ENCODE data around the gene ATRN.
"Not testable (repeated sequence)": the region's sequence is repeated elsewhere in the genome, so short reads cannot be mapped to it uniquely, and the experiment has no call there.

The ATRN gene

GRCh38 chr20:3471397-3472021 lies 691 bp downstream of the ATRN start:
- DNase-seq, result no peak

GRCh38 chr20:3472105-3472504 lies 1.3 kb downstream of the ATRN start:
- no peak for DNase-seq

GRCh38 chr20:3473324-3473723 lies 2.5 kb downstream of the ATRN start:
- DNase-seq, result no peak

- no peak for DNase-seq
These were observed 3.1 kb downstream of the ATRN start for GRCh38 chr20:3473944-3474343.

DNA sequence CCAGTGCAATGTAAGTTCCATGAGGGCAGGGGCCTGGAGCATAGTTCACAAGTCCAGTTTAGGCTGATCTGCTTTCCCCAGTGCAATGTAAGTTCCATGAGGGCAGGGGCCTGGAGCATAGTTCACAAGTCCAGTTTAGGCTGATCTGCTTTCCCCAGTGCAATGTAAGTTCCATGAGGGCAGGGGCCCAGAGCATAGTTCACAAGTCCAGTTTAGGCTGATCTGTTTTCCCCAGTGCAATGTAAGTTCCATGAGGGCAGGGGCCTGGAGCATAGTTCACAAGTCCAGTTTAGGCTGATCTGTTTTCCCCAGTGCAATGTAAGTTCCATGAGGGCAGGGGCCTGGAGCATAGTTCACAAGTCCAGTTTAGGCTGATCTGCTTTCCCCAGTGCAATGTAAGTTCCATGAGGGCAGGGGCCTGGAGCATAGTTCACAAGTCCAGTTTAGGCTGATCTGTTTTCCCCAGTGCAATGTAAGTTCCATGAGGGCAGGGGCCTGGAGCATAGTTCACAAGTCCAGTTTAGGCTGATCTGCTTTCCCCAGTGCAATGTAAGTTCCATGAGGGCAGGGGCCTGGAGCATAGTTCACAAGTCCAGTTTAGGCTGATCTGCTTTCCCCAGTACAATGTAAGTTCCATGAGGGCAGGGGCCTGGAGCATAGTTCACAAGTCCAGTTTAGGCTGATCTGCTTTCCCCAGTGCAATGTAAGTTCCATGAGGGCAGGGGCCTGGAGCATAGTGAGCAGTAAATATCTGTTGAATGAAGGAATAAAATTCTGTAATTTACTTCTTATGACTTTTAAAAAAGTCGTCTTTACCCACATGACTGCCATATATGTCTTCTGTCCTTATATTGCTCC lies 6.4 kb downstream of the ATRN start:
- not testable (repeated sequence) for DNase-seq

DNA sequence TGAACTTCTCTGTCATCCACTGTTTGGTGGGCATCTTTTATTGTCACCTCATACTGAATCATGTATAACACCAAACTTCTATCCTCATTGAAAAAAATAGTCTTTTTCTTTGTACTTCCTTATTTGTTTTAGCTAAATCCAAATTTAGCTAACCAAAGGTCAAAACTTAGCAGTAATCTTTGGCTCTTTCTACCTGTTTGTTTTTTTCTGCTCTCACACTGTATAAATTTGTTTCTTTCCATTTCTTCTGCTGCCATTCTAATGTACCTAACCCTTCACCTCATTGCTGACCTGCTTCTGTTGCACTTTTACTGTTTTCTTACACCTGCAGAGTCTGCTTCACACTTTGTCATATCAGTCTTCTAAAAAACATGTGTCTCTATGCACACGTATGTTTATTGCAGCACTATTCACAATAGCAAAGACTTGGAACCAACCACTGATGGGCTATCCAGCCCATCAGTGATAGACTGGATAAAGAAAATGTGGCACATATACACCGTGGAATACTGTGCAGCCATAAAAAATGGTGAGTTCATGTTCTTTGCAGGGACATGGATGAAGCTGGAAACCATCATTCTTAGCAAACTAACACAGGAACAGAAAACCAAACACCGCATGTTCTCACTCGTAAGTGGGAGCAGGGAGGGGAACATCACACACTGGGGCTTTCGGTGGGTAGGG lies 7.2 kb downstream of the ATRN start:
- no peak for DNase-seq

DNA sequence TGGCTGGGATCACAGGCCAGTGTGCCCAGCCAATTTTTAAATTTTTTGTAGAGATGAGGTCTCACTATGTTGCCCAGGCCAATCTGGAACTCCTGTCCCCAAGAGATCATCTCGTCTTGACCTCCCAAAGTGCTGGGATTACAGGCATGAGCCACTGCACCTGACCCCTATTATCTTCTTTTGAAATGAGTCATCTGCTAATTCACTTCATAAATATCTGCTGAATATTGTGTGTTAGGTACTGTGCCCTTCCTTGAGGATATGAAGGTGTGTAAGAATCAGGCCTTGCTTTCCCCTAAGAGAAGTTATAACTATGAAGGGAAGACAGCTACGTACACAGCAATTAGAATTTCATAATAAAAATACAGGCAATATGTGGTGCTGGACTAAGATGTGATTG lies 8.2 kb downstream of the ATRN start:
- no peak for DNase-seq

DNA sequence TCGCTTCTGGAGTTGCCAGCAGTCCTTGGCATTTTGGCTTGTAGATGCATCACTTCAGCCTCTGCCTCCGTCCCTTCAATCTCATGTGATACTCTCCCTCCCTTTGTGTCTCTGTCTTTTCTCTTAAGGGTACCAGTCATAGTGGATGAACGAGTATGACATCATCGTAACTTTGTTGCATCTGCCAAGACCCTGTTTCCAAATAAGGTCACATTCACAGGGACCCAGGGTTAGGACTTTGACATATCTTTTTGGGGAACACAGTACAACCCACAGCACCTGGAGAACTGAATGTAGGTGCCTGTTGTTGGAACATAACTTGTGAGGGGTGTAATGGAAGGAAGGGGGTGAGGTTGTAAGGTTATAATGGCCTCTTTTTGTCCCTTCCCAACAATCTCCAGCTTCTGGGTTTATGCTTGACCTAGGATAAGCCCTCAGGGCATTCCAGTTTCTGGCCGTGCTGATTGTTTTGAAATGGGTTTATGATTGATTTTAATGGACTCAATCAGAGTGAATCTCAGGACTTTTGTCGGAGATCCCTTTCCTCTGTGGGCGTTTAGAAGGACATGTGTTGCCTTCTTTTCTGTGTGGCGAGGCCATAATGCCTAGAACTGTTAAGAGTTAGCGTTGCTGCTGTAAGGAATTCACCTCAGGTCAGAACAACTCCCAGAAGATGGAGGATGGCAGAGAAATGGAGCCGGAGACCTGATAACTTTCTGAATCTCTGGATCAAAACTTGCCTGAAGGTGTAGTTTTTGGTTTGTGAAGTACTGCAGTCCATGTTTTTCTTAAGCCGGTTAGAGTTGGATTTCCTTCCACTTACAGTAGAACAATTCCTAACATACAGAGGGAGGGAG lies 9.2 kb downstream of the ATRN start:
- DNase-seq, result no peak

DNA sequence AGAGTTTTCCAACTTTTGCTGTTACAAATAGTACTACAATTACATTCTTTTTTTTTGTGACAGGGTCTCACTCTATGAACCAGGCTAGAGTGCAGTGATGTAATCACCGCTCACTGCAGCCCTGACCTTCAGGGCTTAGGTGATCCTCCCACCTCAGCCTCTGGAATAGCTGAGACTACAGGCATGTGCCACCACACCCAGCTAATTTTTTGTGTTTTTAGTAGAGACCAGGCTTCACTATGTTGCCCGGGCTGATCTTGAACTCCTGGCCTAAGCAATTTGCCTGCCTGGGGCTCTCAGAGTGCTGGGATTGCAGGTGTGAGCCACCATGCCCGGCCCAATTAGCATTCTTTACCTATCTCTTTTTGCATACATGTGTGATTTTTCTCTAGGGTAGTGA lies 12.5 kb downstream of the ATRN start:
- no peak for DNase-seq

- DNase-seq, result no peak
These were observed 13.0 kb downstream of the ATRN start for GRCh38 chr20:3483784-3484183.

- DNase-seq, result no peak
These were observed 15.1 kb downstream of the ATRN start for GRCh38 chr20:3485913-3486312.

DNA sequence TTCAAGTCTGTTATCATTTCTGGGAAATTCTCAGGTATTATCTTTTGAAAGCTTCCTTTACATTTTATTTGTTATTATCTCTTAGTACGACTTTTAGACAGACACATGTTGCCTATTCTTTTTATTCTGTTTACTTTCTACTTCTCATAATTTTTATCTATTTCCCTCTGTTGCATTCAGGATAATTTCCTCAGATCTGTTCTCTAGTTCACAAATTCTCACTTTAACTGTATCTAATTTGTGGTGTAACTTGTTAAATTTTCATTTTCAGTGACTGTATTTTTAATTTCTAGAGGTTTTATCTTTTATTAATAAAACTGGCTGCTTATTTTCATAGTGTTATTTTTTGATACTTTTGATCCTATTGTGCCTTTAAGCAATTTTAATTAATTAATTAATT lies 16.0 kb downstream of the ATRN start:
- no peak for DNase-seq

DNA sequence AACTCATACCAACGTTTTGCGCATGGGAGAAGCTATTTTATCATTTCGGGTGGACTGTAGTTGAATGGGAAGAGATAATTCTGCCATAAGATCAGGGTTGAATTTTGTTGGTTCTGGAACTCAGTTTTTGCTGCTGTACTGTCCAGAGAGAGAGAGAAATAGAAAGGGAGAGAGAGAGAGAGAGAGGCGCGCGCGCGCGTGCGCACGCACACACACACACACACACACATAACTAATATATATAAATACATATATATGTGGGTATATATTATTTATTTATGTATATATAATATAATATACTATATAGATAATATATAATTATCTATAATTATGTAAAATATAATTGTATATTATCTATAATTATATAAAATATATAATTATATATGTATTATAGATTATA lies 21.9 kb downstream of the ATRN start:
- DNase-seq, result no peak

DNA sequence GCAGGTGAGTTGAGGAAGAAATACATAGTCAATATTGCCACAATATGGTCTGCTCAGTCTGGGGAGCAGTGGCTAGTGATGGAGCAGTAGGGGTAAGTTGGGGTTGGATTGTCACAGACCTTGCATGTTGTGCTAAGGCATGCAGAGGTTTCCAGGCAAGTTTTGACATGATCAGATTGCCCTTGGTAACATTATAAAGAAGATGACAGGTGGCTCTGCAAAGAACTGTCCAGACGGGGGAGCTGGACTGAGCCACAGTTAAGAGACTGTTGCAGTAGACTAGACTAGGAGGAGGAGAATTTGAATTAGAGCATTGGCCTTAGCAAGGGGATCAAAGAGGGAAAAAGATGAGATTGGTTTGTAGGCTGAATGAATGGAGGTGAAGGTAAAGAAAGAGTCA lies 23.4 kb downstream of the ATRN start:
- no peak for DNase-seq

DNA sequence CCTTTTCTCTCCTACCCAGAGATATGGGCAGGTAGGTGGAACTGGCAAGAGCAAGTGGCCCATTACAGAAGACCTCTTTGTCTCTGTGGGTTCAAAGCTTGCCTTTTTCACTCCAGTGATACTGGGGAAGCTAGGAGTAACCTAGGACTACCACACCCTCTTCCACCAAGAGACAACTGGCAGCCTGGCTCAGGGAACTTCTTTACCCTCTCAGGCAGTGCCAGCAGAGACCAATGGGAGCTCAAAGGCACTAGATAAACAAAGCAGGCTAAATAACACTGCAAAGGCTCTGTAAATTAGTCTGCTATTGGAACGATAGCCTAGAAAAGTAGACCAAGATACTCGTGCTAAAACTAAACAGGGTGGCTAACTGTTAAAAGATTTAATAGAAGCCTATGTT lies 32.1 kb downstream of the ATRN start:
- no peak for DNase-seq

- no peak for DNase-seq
These were observed 34.3 kb downstream of the ATRN start for GRCh38 chr20:3505148-3505547.

GRCh38 chr20:3509064-3509463 lies 38.2 kb downstream of the ATRN start:
- no peak for DNase-seq

DNA sequence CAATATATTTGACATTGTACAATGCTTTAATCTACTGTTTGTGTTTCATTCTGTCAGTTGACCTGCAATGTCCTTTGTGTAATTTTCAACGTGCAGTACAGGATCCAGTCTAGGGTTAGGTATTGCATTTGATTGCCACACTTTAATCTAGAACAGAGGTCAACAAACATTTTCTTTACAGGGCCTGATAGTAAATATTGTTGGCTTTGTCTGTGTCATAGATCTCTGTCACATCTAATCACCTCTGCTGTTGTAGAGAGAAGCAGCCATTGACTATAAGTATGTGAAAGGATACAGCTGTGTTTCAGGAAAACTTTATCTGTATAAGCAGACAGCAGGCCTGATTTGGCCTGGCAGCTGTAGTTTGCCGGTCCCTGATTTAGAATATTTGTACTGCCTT lies 39.3 kb downstream of the ATRN start:
- no peak for DNase-seq

- DNase-seq, result not testable (repeated sequence)
These were observed 41.4 kb downstream of the ATRN start for GRCh38 chr20:3512239-3512638.

GRCh38 chr20:3514012-3514642 lies 43.3 kb downstream of the ATRN start:
- no peak for DNase-seq

DNA sequence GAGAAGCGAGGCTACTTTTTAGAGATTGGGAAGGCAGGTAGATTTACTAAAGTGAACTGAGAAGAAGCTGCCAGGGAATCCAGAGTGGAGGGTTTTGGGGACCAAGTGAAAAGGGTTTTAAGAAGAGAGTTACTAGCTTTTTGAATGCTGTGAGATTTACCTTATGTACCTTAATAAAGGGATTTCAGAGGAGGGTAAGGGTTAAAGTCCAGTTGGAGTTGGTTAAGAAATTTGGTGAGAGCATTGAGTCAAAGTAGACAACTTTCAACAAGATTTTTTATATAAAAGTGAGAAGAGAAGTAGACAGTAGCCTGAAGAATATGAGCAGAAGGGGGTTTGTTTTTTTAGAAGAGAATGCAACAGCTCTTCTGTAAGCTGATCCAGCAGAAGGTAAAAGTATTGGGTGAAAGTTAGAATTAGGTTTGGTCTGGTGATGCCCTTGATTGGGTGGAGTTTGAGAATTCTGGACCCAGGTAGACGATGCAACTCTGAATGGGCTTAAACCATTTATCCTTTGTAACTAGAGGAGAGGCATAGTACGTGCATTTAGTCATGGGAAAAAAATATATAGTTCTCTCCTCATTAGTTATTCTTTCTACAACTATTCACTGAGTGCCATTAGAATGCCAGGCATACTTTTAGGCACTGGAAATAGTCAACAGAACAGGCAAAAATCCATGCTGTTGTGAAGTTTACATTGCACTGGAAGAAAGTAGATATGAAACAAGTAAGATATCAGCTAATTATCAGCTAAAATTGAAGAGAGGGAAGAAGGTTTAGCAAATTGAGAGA lies 44.8 kb downstream of the ATRN start:
- no peak for DNase-seq

Data from NCI-H1092 (cell line).